Ishikawa (cell line): ENCODE data around the gene ENPP1.

ENCODE experiments used
- EGR1 ChIP-seq: IDR thresholded peaks from 2 replicates; pipeline ENCODE4 v1.6.1; 2012
- RAD21 ChIP-seq: IDR thresholded peaks from 2 replicates; pipeline ENCODE4 v1.6.1; 2012; ENCODE audit warnings: low read depth
- YY1 ChIP-seq: IDR thresholded peaks from 2 replicates; pipeline ENCODE4 v1.6.1; 2012; ENCODE audit warnings: low read depth
- ZBTB7A ChIP-seq: IDR thresholded peaks from 2 replicates; pipeline ENCODE4 v1.6.1; 2012; ENCODE audit warnings: low read depth
- TF ChIP-seq, protein P1 (sequence below): IDR thresholded peaks from 2 replicates; pipeline ENCODE4 v1.6.1; 2012
- TF ChIP-seq, protein P2 (sequence below): IDR thresholded peaks from 2 replicates; pipeline ENCODE4 v1.6.1; 2012

DNA sequence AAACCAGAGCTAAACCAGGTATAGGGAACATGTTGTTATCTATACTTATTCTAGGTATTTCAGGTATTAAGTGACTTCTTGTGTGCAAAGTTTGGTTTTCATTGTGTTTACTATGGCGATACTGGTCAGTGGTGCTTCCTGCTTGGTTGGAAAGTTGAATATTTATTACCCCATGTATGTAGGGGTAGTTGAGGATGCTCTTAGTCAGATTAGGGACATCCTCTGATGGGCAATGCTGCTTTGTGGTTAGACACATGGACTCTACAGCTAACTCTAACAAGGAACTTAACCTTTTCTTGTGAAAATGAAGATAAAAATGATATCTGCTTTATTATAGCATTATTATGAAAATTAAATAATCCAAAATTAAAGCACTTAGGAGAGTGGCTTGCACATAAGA lies 44.1 kb upstream of the ENPP1 start:
- TF ChIP-seq ZBTB7A (no peak), RAD21 (no peak), YY1 (no peak), EGR1 (no peak)
- TF ChIP-seq, protein P1, sequence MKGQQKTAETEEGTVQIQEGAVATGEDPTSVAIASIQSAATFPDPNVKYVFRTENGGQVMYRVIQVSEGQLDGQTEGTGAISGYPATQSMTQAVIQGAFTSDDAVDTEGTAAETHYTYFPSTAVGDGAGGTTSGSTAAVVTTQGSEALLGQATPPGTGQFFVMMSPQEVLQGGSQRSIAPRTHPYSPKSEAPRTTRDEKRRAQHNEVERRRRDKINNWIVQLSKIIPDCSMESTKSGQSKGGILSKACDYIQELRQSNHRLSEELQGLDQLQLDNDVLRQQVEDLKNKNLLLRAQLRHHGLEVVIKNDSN, result no peak
- TF ChIP-seq, protein P2, sequence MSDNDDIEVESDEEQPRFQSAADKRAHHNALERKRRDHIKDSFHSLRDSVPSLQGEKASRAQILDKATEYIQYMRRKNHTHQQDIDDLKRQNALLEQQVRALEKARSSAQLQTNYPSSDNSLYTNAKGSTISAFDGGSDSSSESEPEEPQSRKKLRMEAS, result no peak
